OCI-LY1 (cell line): ENCODE data around the gene ANKRD33B.

ENCODE experiments used
- H2AFZ ChIP-seq: fragments of 200-600 bp; sonication (generic), shearing (Covaris generic); 2 replicates; pipeline ENCODE4 v1.6.0; 2014; ENCODE audit warnings: antibody characterized with exemption, mild to moderate bottlenecking, low read length
- H3F3A ChIP-seq: fragments of 200-600 bp; sonication (generic), shearing (Covaris generic); 2 replicates; pipeline ENCODE4 v1.6.0; 2014; ENCODE audit warnings: mild to moderate bottlenecking, antibody characterized with exemption, low read length, moderate library complexity; ENCODE audit not compliant: insufficient read depth
- H3K27ac ChIP-seq: fragments of 200-600 bp; sonication (generic); 2 replicates; pipeline ENCODE4 v1.5.1; 2014; ENCODE audit warnings: low read length, mixed run types, mild to moderate bottlenecking, low read depth; ENCODE audit not compliant: poor library complexity, severe bottlenecking
- H3K27me3 ChIP-seq: fragments of 200-600 bp; sonication (generic); 2 replicates; pipeline ENCODE4 v1.6.0; 2014; ENCODE audit warnings: antibody characterized with exemption, mild to moderate bottlenecking, low read length, moderate library complexity; ENCODE audit not compliant: insufficient read depth
- H3K36me3 ChIP-seq: fragments of 200-600 bp; sonication (generic); 2 replicates; pipeline ENCODE4 v1.6.1; 2014; ENCODE audit warnings: mild to moderate bottlenecking, antibody characterized with exemption, low read length, moderate library complexity, mixed read lengths; ENCODE audit not compliant: insufficient read depth
- H3K4me1 ChIP-seq: fragments of 200-600 bp; sonication (generic); 2 replicates; pipeline ENCODE4 v1.5.1; 2014; ENCODE audit warnings: mild to moderate bottlenecking, low read length, moderate library complexity; ENCODE audit not compliant: insufficient read depth, severe bottlenecking
- H3K4me2 ChIP-seq: fragments of 200-600 bp; sonication (generic), shearing (Covaris generic); 2 replicates; pipeline ENCODE4 v1.6.1; 2014; ENCODE audit warnings: low read length
- H3K4me3 ChIP-seq: fragments of 200-600 bp; sonication (generic); 2 replicates; pipeline ENCODE4 v1.5.1; 2014; ENCODE audit warnings: low read length, low read depth, mild to moderate bottlenecking, mixed read lengths; ENCODE audit not compliant: poor library complexity, severe bottlenecking
- H3K79me2 ChIP-seq: fragments of 200-600 bp; shearing (Covaris generic); 2 replicates; pipeline ENCODE4 v1.6.1; 2016; ENCODE audit warnings: mixed run types, low read length, mixed read lengths; ENCODE audit not compliant: insufficient read depth
- H3K9ac ChIP-seq: fragments of 200-600 bp; sonication (generic), shearing (Covaris generic); 2 replicates; pipeline ENCODE4 v1.6.1; 2014; ENCODE audit warnings: mild to moderate bottlenecking, low read length, mixed read lengths
- H3K9me2 ChIP-seq: fragments of 200-600 bp; sonication (generic), shearing (Covaris generic); 2 replicates; pipeline ENCODE4 v1.6.1; 2014; ENCODE audit warnings: low read depth, mild to moderate bottlenecking, low read length, mixed read lengths
- H3K9me3 ChIP-seq: fragments of 200-600 bp; shearing (Covaris generic); 2 replicates; pipeline ENCODE4 v1.6.1; 2014; ENCODE audit warnings: low read length, mixed read lengths
- H4K20me1 ChIP-seq: fragments of 200-600 bp; sonication (generic), shearing (Covaris generic); 2 replicates; pipeline ENCODE4 v1.6.0; 2016; ENCODE audit warnings: mild to moderate bottlenecking, low read length; ENCODE audit not compliant: insufficient read depth
- EZH2 ChIP-seq: fragments of 200-600 bp; sonication (generic), shearing (Covaris generic); IDR thresholded peaks from 2 replicates; pipeline ENCODE4 v1.8.0; 2017; ENCODE audit warnings: borderline replicate concordance, mixed run types, mild to moderate bottlenecking, antibody characterized with exemption, low read length, moderate library complexity, mixed read lengths
- TF ChIP-seq, protein P1 (sequence below): fragments of 200-600 bp; sonication (generic), shearing (Covaris generic); IDR thresholded peaks from 2 replicates; pipeline ENCODE4 v1.5.1; 2017; ENCODE audit warnings: mild to moderate bottlenecking, antibody characterized with exemption, low read length, moderate library complexity, mixed read lengths

Gene ANKRD33B

GRCh38 chr5:10565785-10566542 lies 2.1 kb downstream of the ANKRD33B start:
- Histone ChIP-seq H3K27me3 (peaks cover 17% of the 10 kb centered on the region; the same call in 1 of the 2 replicates), H3K4me1 (peaks cover 12% of the 10 kb centered on the region), H3K4me2 (no peak overlapping the region), H3K36me3 (no peaks in the 10 kb centered on the region), H3K79me2 (no peaks in the 10 kb centered on the region), H3K9ac (no peak overlapping the region), H2AFZ (no peak overlapping the region), H4K20me1 (no peaks in the 10 kb centered on the region), H3K4me3 (no peak overlapping the region), H3F3A (no peaks in the 10 kb centered on the region), H3K9me2 (no peaks in the 10 kb centered on the region), H3K9me3 (no peaks in the 10 kb centered on the region), H3K27ac (no peak overlapping the region)
- TF ChIP-seq, protein P1, sequence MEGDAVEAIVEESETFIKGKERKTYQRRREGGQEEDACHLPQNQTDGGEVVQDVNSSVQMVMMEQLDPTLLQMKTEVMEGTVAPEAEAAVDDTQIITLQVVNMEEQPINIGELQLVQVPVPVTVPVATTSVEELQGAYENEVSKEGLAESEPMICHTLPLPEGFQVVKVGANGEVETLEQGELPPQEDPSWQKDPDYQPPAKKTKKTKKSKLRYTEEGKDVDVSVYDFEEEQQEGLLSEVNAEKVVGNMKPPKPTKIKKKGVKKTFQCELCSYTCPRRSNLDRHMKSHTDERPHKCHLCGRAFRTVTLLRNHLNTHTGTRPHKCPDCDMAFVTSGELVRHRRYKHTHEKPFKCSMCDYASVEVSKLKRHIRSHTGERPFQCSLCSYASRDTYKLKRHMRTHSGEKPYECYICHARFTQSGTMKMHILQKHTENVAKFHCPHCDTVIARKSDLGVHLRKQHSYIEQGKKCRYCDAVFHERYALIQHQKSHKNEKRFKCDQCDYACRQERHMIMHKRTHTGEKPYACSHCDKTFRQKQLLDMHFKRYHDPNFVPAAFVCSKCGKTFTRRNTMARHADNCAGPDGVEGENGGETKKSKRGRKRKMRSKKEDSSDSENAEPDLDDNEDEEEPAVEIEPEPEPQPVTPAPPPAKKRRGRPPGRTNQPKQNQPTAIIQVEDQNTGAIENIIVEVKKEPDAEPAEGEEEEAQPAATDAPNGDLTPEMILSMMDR: no peak

DNA sequence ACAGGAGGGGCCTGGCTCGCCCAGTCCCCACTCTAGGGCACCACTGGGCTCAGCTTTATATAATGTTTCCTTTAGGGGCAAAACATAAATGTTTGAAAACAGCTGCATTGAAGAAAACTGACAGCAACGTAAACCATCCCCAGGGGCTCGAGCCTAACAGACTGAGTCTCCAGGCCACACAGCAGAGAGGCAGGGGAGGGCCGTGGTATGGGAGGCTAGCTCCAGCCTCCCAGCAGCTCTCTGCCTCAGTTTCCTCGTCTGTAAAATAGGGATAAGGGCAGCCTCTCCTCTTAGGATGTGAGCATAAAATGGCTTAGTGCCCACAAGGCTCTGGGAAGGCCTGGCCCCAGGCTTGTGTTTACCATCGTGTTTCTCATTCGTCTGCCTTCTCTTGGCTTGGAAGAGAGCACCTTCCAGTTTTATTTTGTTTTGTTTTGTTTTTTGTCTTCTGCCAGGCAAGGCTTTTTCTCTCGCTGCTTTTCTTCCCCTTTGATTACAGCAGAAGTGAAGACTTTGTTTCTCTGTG lies 2.7 kb downstream of the ANKRD33B start:
- Histone ChIP-seq H3K9me2 (no peaks in the 10 kb centered on the region), H3K27me3 (peaks cover 17% of the 10 kb centered on the region; the same call in 1 of the 2 replicates), H3F3A (no peaks in the 10 kb centered on the region), H3K4me2 (no peak overlapping the region), H3K79me2 (no peaks in the 10 kb centered on the region), H3K9me3 (no peaks in the 10 kb centered on the region), H3K27ac (no peak overlapping the region), H3K4me3 (no peak overlapping the region), H3K36me3 (no peaks in the 10 kb centered on the region), H4K20me1 (no peaks in the 10 kb centered on the region), H2AFZ (no peak overlapping the region), H3K9ac (no peak overlapping the region), H3K4me1 (peaks cover 12% of the 10 kb centered on the region)
- TF ChIP-seq, protein P1: no peak
- TF ChIP-seq EZH2: no peak

DNA sequence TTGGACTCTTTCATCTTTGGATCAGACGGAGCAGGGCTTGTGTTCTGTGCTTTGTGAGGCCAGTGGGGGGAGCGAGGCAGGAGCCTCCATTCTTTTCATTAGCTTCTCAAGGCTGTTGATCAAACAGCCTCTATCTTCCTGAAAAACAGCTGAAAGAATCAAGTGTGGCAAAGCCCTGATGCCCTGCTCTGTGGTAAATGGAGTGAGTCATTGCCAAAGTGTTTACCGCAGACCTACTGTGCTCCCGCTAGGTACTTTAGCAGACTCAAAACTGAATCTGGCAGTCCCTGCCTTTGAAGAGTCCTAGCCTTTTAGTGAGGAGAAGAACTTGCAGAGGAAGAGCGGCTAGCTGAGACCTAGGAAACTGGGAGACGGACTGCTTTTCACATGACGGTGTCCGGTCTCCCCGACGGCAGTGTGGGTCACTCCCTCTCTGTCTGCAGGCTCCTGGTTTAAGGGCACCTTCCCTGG lies 3.3 kb downstream of the ANKRD33B start:
- Histone ChIP-seq H3K9ac (no peak overlapping the region), H3K79me2 (no peaks in the 10 kb centered on the region), H3F3A (no peaks in the 10 kb centered on the region), H3K9me2 (no peaks in the 10 kb centered on the region), H3K4me3 (no peak overlapping the region), H3K27ac (no peak overlapping the region), H4K20me1 (no peaks in the 10 kb centered on the region), H2AFZ (no peak overlapping the region), H3K27me3 (peaks cover 17% of the 10 kb centered on the region; the same call in 1 of the 2 replicates), H3K4me1 (peaks cover 12% of the 10 kb centered on the region), H3K9me3 (no peaks in the 10 kb centered on the region), H3K36me3 (no peaks in the 10 kb centered on the region), H3K4me2 (no peak overlapping the region)
- no peak for TF ChIP-seq EZH2
- TF ChIP-seq, protein P1: no peak
